Spleen (tissue), 11 donors: ENCODE data around the gene GRHL3. TPM values are rescaled to one million over a fixed set of nuclear protein-coding genes. Genes with fewer than 3 reads are reported as not detected.

Experiments
- DNase-seq: peaks from one replicate; pipeline ENCODE4 v3.0.0-alpha.2; 2020
- H3K27ac ChIP-seq, 8 donors: fragments of 200-600 bp; sonication (generic) in 7 of 8; 1 replicate in 4 of 8; 2 replicates in 4 of 8; pipeline versions ENCODE4 v1.5.0 to v1.8.0; 2016 to 2021; ENCODE audit warnings: inconsistent platforms in 4 of 8, mild to moderate bottlenecking in 4 of 8, moderate library complexity in 1 of 8
- H3K27me3 ChIP-seq, 7 donors: fragments of 200-600 bp; sonication (generic) in 6 of 7; replicated peaks in 1 of 7; 1 replicate in 4 of 7; 2 replicates in 3 of 7; pipeline versions ENCODE4 v1.5.0 to v1.8.0; 2016 to 2021; ENCODE audit warnings: inconsistent platforms in 3 of 7, mild to moderate bottlenecking in 1 of 7
- H3K36me3 ChIP-seq, 6 donors: fragments of 200-600 bp; sonication (generic) in 5 of 6; 1 replicate in 4 of 6; 2 replicates in 2 of 6; pipeline versions ENCODE4 v1.5.0 to v1.8.0; 2016 to 2021; ENCODE audit warnings: inconsistent platforms in 2 of 6
- H3K4me1 ChIP-seq, 6 donors: fragments of 200-600 bp; sonication (generic) in 5 of 6; 1 replicate in 3 of 6; 2 replicates in 3 of 6; pipeline versions ENCODE4 v1.5.0 to v1.8.0; 2016 to 2021; ENCODE audit warnings: inconsistent platforms in 3 of 6
- H3K4me3 ChIP-seq, 8 donors: fragments of 200-600 bp; sonication (generic) in 7 of 8; 1 replicate in 4 of 8; 2 replicates in 4 of 8; pipeline versions ENCODE4 v1.5.0 to v1.8.0; 2016 to 2021; ENCODE audit warnings: inconsistent platforms in 4 of 8, mild to moderate bottlenecking in 4 of 8, moderate library complexity in 2 of 8
- H3K9me3 ChIP-seq, 8 donors: fragments of 200-600 bp; sonication (generic) in 7 of 8; 1 replicate in 4 of 8; 2 replicates in 4 of 8; pipeline versions ENCODE4 v1.5.0 to v1.8.0; 2016 to 2021; ENCODE audit warnings: inconsistent platforms in 4 of 8
- POLR2A ChIP-seq, 3 donors: fragments of 450-650 bp; IDR thresholded peaks; one replicate each; pipeline ENCODE4 v1.5.1; 2017; ENCODE audit warnings: antibody characterized with exemption in 3 of 3, mild to moderate bottlenecking in 1 of 3
- POLR2AphosphoS5 ChIP-seq, 3 donors: sonication (generic); formaldehyde crosslinking; IDR thresholded peaks; one replicate each; pipeline ENCODE4 v1.5.1; 2017; ENCODE audit warnings: antibody characterized with exemption in 3 of 3
- WGBS, 5 donors: extraction: QIAGEN DNeasy Blood & Tissue Kit in 3 of 5; methylation state at CpG; one replicate each; pipeline versions ENCODE4 v1.1.5 to v1.1.7; 2013 to 2018; 5-methylcytosine and 5-hydroxymethylcytosine counted together
- intact Hi-C: fragments of 100-400 bp; cut with DNase I; formaldehyde crosslinking; loops from one replicate; pipeline ENCODE4 v1.15.0; 2023; ENCODE audit warnings: low total_unique reads
- polyA plus RNA-seq, 3 donors: library from polyadenylated mRNA; stranded (reverse); fragments of 200-250 nt; gene quantifications; one replicate each; pipeline ENCODE4 v1.2.1, GENCODE V29; 2013
- total RNA-seq, 7 donors: library from RNA; depleted of rRNA in 3 of 7; stranded (reverse); fragments of >200 nt in 3 of 7; fragmentation: NEBNext Ultra II Directional in 4 of 7; extraction: Animal tissue kit (Norgen Biotek cat#: 25700) in 4 of 7; gene quantifications; one replicate each; pipeline versions ENCODE4 v1.1.0 to v1.2.1, GENCODE V29; 2016 to 2021
- TF ChIP-seq, protein P1 (sequence below), 11 experiments: fragments of 200-600 bp in 7 of 11; fragments of 450-650 bp in 4 of 11; sonication (generic) in 4 of 11; IDR thresholded peaks in 8 of 11; conservative IDR thresholded peaks in 3 of 11; 1 replicate in 7 of 11; 2 replicates in 4 of 11; pipeline versions ENCODE4 v1.4.0 to v1.8.0; 2016 to 2021; ENCODE audit warnings: antibody characterized with exemption in 11 of 11, inconsistent platforms in 4 of 11, mild to moderate bottlenecking in 1 of 11
- donor health status: healthy with polysubstance abuse.
- donor health status: DM: no; HTN: no; CAD: no; lungs with moderate emphysema.
- donor health status: DM: no; HTN: no; CAD: no.
- donor health status: Bipolar disorder and iron deficiency.
- donor health status: healthy.
- donor health status: DM: no; HTN: no; CAD: no.
- donor health status: DM: yes; HTN: yes; CAD: no.

GRHL3 gene
- total and polyA plus RNA-seq, 10 donors, result 0.04 to 0.06 TPM; not detected in 8

DNA sequence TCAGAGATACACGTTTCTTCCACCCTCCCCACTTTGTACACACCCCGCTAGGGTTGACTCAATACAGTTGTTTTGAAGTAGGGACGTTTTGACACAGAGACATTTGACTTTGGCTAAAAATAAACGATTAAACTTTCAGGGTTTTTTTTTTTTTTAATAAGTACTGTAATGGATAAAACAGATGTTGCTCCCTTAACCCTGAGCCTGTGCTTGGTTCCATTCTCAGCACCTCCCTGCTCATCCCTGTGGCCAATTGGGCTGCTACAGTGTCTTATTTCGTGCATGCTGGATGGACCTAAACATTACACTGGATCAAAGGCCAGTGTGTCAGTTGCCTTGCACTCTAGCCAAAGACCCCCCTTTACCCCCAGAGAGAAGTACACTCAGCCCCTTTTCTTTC is 16.9 kb downstream of the GRHL3 start:
- H3K9me3 ChIP-seq, result no peaks in the 10 kb centered on the region
- no peaks in the 10 kb centered on the region for H3K36me3 ChIP-seq
- H3K4me1 ChIP-seq, result peaks cover 0 to 8% (median 0%) of the 10 kb centered on the region in 6 donors
- peaks cover 0 to 10% (median 0%) of the 10 kb centered on the region in 7 donors for H3K27me3 ChIP-seq
- WGBS, 5 donors, result 59 to 76% (median 69%) methylated on average over 5 of the region's 5 CpGs
- H3K4me3 ChIP-seq, result no peak overlapping the region
- no peak for DNase-seq
- TF ChIP-seq POLR2AphosphoS5 (IDR thresholded peaks at IDR 0.05), result no peak
- TF ChIP-seq POLR2A (IDR thresholded peaks at IDR 0.05), result no peak
- TF ChIP-seq, protein P1, sequence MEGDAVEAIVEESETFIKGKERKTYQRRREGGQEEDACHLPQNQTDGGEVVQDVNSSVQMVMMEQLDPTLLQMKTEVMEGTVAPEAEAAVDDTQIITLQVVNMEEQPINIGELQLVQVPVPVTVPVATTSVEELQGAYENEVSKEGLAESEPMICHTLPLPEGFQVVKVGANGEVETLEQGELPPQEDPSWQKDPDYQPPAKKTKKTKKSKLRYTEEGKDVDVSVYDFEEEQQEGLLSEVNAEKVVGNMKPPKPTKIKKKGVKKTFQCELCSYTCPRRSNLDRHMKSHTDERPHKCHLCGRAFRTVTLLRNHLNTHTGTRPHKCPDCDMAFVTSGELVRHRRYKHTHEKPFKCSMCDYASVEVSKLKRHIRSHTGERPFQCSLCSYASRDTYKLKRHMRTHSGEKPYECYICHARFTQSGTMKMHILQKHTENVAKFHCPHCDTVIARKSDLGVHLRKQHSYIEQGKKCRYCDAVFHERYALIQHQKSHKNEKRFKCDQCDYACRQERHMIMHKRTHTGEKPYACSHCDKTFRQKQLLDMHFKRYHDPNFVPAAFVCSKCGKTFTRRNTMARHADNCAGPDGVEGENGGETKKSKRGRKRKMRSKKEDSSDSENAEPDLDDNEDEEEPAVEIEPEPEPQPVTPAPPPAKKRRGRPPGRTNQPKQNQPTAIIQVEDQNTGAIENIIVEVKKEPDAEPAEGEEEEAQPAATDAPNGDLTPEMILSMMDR (IDR thresholded peaks at IDR 0.05 in 8 of 11, conservative IDR thresholded peaks at IDR 0.05 in 3 of 11), result no peak
- intact Hi-C loops, result no loop called here
- H3K27ac ChIP-seq, result no peak overlapping the region

DNA sequence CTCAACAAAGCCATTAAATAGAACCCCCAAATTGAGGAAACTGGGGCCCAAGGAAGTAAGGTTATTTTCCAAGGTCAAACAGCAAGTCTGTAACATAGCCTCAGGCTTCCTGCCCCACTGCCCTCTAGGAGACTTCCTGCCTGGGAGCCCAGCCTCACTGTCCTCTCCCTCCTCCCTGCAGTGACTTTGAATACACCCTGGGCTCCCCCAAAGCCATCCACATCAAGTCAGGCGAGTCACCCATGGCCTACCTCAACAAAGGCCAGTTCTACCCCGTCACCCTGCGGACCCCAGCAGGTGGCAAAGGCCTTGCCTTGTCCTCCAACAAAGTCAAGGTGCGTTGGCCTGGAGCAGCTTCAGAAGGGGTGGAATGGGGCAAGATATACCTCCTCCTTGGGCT is 18.3 kb downstream of the GRHL3 start:
- 89 to 95% (median 93%) methylated on average over 4 of the region's 4 CpGs for WGBS, 5 donors
- peaks cover 0 to 8% (median 0%) of the 10 kb centered on the region in 6 donors for H3K4me1 ChIP-seq
- no peak overlapping the region for H3K27ac ChIP-seq
- H3K27me3 ChIP-seq, result peaks cover 0 to 16% (median 0%) of the 10 kb centered on the region in 7 donors
- DNase-seq, result no peak
- no peaks in the 10 kb centered on the region for H3K9me3 ChIP-seq
- no peaks in the 10 kb centered on the region for H3K36me3 ChIP-seq
- intact Hi-C loops, result no loop called here
- no peak for TF ChIP-seq POLR2AphosphoS5 (IDR thresholded peaks at IDR 0.05)
- TF ChIP-seq, protein P1 (IDR thresholded peaks at IDR 0.05 in 8 of 11, conservative IDR thresholded peaks at IDR 0.05 in 3 of 11), result no peak
- no peak for TF ChIP-seq POLR2A (IDR thresholded peaks at IDR 0.05)
- H3K4me3 ChIP-seq, result no peak overlapping the region

DNA sequence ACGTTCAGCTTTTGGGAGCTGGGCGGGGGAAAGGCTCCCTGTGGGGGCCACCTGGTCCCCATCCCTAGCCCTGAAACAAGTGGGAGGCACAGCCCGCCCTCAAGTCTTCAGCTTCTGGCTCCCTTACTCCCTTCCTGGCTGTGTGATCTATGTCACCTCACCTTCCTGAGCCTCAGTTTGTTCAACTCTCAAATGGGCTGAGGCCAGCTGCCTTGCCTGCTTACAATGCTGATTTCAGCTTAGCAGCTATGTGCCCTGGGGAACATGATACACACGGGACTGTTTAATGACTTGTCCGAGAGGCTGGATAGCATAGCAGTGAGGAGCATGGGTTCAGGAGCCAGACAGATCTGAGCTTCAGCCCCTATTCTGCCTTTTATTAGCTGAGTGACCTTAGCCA is 19.3 kb downstream of the GRHL3 start:
- Histone ChIP-seq H3K27me3 (peaks cover 0 to 26% (median 0%) of the 10 kb centered on the region in 7 donors), H3K9me3 (no peaks in the 10 kb centered on the region), H3K27ac (no peak overlapping the region), H3K4me3 (no peak overlapping the region), H3K36me3 (no peaks in the 10 kb centered on the region), H3K4me1 (peaks cover 0 to 8% (median 0%) of the 10 kb centered on the region in 6 donors)
- intact Hi-C loops, result no loop called here
- TF ChIP-seq, protein P1 (IDR thresholded peaks at IDR 0.05 in 8 of 11, conservative IDR thresholded peaks at IDR 0.05 in 3 of 11), result no peak
- no peak for TF ChIP-seq POLR2A (IDR thresholded peaks at IDR 0.05)
- no peak for TF ChIP-seq POLR2AphosphoS5 (IDR thresholded peaks at IDR 0.05)
- 84 to 97% (median 92%) methylated on average over 4 to 5 of the region's 5 CpGs for WGBS, 5 donors
- peak; percentile 44 for DNase-seq

DNA sequence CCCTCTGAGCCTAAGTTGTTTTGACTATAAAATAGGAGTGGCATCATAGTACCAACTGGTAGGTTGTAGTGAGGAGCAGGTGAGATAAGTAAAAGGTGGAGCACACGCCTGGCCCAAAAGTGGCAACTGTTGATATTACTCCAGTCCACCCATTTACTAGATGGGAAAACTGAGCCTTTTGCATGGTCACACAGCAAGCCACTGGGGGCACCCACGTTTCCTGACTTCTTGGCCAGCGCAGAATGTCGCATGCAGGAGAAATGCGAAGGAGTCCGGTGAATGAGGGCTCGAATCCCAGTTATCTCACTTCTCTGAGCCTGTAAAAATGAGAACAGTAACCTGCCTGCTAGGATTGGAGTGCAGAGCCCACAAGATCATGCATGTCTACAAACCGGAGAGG is 20.8 kb downstream of the GRHL3 start:
- no peak overlapping the region for H3K27ac ChIP-seq
- TF ChIP-seq POLR2A (IDR thresholded peaks at IDR 0.05), result no peak
- TF ChIP-seq, protein P1 (IDR thresholded peaks at IDR 0.05 in 8 of 11, conservative IDR thresholded peaks at IDR 0.05 in 3 of 11), result no peak
- peaks cover 0 to 31% (median 0%) of the 10 kb centered on the region in 7 donors for H3K27me3 ChIP-seq
- no peaks in the 10 kb centered on the region for H3K36me3 ChIP-seq
- intact Hi-C loops, result no loop called here
- H3K4me3 ChIP-seq, result no peak overlapping the region
- H3K9me3 ChIP-seq, result no peaks in the 10 kb centered on the region
- H3K4me1 ChIP-seq, result peaks cover 0 to 8% (median 0%) of the 10 kb centered on the region in 6 donors
- no peak for DNase-seq
- WGBS, 5 donors, result 90 to 96% (median 92%) methylated on average over 8 of the region's 8 CpGs
